ENCODE results near the gene TMEM132E.

- TF ChIP-seq GABPA (IDR thresholded peaks at IDR 0.05; ENCODE audit: low read depth) = no peak
- TF ChIP-seq CTCF (IDR thresholded peaks at IDR 0.05; ENCODE audit: insufficient read depth, low read length) = no peak
- TF ChIP-seq POLR2AphosphoS5 (IDR thresholded peaks at IDR 0.05; ENCODE audit: low read depth) = no peak
- TF ChIP-seq REST (IDR thresholded peaks at IDR 0.05; ENCODE audit: insufficient replicate concordance, low read depth) = no peak
These were observed 5.5 kb downstream of the TMEM132E start for GRCh38 chr17:34584805-34585416.

Data from HL-60 (cell line).